ENCODE data around the gene HOXC4. TPM values are rescaled to one million over a fixed set of nuclear protein-coding genes. Genes with fewer than 3 reads are reported as not detected.
A peak's percentile ranks its signal among the peaks of the same experiment; 100 is the strongest.

HOXC4 gene
- total RNA-seq, 1 donor, result 3.3 TPM

DNA sequence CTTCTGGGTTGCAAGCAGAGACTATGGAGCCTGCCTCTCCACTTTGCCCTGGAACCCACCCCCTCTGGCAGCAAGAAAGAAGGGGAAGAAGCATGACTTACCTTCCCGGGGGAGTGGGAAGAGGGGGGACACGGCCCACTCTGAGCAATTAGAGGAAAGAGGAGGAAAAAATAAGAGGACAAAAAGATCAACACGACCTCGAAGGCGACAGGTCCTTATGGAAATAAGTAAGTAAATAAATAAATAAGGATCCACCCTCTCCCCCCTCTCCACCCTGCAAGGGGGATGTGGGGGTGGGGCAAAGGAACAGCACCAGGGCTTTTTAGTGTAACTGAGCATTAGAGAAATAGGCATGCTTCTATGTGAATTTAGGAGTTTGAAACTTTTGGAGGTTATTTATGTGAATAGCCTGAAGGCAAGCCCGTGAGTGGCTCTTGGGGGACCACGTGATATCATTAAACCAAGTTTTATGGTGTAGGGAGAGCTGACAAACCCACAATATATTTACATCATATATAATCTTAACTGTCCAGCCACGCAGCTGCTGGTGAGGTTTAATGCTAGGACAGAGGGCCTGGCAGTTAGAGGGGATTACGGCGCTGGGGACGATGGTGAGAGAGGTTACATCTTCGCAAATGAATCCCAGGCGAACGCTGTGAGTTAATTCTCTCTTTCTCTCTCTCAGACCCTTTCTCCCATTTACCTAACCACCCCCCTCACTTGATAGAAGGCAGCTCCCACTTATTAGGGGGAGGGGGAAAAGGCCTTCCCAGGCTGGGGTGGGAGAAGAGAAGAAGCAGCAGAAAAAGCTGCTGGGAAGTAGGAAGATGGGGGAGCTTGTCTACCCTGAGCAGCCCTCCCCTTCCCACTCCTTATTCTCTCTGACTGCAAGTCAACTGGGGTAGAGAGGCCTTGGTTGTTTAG, 16.0 kb upstream of the HOXC4 start:
- Histone ChIP-seq H3K4me2 (ENCODE audit: insufficient read depth, low read length) (no peak overlapping the region), H3K27me3 (ENCODE audit: insufficient read depth, low read length) (no peaks in the 10 kb centered on the region), H3K27ac (ENCODE audit: low read depth, low read length) (no peak overlapping the region), H3K9me3 (ENCODE audit: low read depth, low read length) (no peaks in the 10 kb centered on the region), H4K20me1 (ENCODE audit: insufficient read depth, low read length) (peaks cover 62% of the 10 kb centered on the region), H3K4me3 (ENCODE audit: insufficient read depth, low read length) (no peak overlapping the region), H3K4me1 (ENCODE audit: insufficient read depth, low read length) (peaks cover 36% of the 10 kb centered on the region), H3K36me3 (ENCODE audit: insufficient read depth, low read length) (no peaks in the 10 kb centered on the region), H2AFZ (ENCODE audit: low read length) (no peak overlapping the region), H3K79me2 (ENCODE audit: insufficient read depth, low read length) (peaks cover 32% of the 10 kb centered on the region)
- TF ChIP-seq CTCF (IDR thresholded peaks at IDR 0.05; ENCODE audit: extremely low read depth, low read depth, low read length), result no peak
- DNase-seq (ENCODE audit: insufficient read length, low spot score, missing footprints), result no peak

DNA sequence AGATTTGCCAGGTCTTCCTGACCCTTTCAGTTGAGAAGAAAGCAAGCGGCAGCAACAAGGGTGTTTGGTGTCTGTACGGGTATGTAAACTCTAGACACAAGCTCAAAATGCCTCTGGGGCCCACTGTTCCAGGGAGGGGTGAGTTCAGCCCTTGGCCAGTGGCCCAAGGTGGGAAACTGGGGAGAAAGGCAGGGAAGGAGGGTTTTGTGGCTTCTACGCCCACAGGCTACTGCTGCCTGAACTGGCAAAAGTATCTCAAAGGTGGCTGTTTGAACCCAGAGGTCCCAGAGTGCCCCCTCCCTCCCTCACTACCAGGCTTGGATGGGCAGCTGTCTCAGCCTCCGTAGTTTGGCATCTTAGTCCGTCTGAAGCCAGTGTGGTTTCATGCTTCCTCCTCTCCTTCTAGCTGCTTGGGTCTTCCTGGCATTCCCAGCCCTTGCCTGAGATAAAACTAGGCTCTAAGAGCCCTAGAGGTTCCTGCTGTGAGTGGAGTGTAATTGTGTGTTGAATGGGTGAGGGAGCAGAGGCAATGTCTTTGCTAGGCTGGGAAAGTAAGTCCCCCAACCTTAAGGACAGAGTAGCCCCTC, 15.3 kb upstream of the HOXC4 start:
- Histone ChIP-seq H3K4me1 (ENCODE audit: insufficient read depth, low read length) (peaks cover 29% of the 10 kb centered on the region), H3K27me3 (ENCODE audit: insufficient read depth, low read length) (no peaks in the 10 kb centered on the region), H4K20me1 (ENCODE audit: insufficient read depth, low read length) (peaks cover 62% of the 10 kb centered on the region), H3K9me3 (ENCODE audit: low read depth, low read length) (no peaks in the 10 kb centered on the region), H3K4me3 (ENCODE audit: insufficient read depth, low read length) (no peak overlapping the region), H3K79me2 (ENCODE audit: insufficient read depth, low read length) (peaks cover 39% of the 10 kb centered on the region), H3K4me2 (ENCODE audit: insufficient read depth, low read length) (no peak overlapping the region), H3K36me3 (ENCODE audit: insufficient read depth, low read length) (no peaks in the 10 kb centered on the region), H2AFZ (ENCODE audit: low read length) (no peak overlapping the region), H3K27ac (ENCODE audit: low read depth, low read length) (no peak overlapping the region)
- TF ChIP-seq CTCF (IDR thresholded peaks at IDR 0.05; ENCODE audit: extremely low read depth, low read depth, low read length), result no peak
- no peak for DNase-seq (ENCODE audit: insufficient read length, low spot score, missing footprints)

- Histone ChIP-seq H3K27ac (ENCODE audit: low read depth, low read length) (no peak overlapping the region), H3K79me2 (ENCODE audit: insufficient read depth, low read length) (peaks cover 41% of the 10 kb centered on the region), H3K27me3 (ENCODE audit: insufficient read depth, low read length) (no peaks in the 10 kb centered on the region), H3K9me3 (ENCODE audit: low read depth, low read length) (no peaks in the 10 kb centered on the region), H3K36me3 (ENCODE audit: insufficient read depth, low read length) (no peaks in the 10 kb centered on the region), H3K4me2 (ENCODE audit: insufficient read depth, low read length) (peak overlapping the region; percentile 58), H4K20me1 (ENCODE audit: insufficient read depth, low read length) (peaks cover 62% of the 10 kb centered on the region), H3K4me3 (ENCODE audit: insufficient read depth, low read length) (peak overlapping the region; percentile 9), H2AFZ (ENCODE audit: low read length) (no peak overlapping the region), H3K4me1 (ENCODE audit: insufficient read depth, low read length) (peaks cover 30% of the 10 kb centered on the region)
- TF ChIP-seq CTCF (IDR thresholded peaks at IDR 0.05; ENCODE audit: extremely low read depth, low read depth, low read length), result no peak
- no peak for DNase-seq (ENCODE audit: insufficient read length, low spot score, missing footprints)
These were observed 14.7 kb upstream of the HOXC4 start for GRCh38 chr12:54038871-54039414.

Data from osteoblast (primary cell).